Natural killer cell treated with Interleukin-12 subunit alpha and Interleukin-12 subunit beta and Interleukin-15 and Interleukin-18, amount 100 ng/mL, for 72 hours (primary cell): Measurements from ENCODE around the gene SMIM38. TPM values are rescaled to one million over a fixed set of nuclear protein-coding genes. Genes with fewer than 3 reads are reported as not detected.
A peak's percentile ranks its signal among the peaks of the same experiment; 100 is the strongest.

Source experiments
- ATAC-seq, 2 donors: fragments of 150-1000 bp; cut with Tn5 transposase in 1 of 2; sonication (Bioruptor Pico), chemical (Tn5 transposase) in 1 of 2; 2 replicates each; pipeline ENCODE4 v1.10.0; 2021
- DNase-seq: peaks from one replicate; pipeline ENCODE4 v3.0.0; 2022; ENCODE audit warnings: low spot score
- H3K27ac Mint-ChIP-seq, 2 donors: 1 replicate in 1 of 2; 2 replicates in 1 of 2; pipeline ENCODE4 v1.8.0; 2022; ENCODE audit warnings: mixed read lengths in 2 of 2, mild to moderate bottlenecking in 1 of 2, moderate library complexity in 1 of 2
- H3K27me3 Mint-ChIP-seq, 2 donors: 1 replicate in 1 of 2; 2 replicates in 1 of 2; pipeline ENCODE4 v1.8.0; 2022; ENCODE audit warnings: mixed read lengths in 2 of 2
- H3K36me3 Mint-ChIP-seq: one replicate; pipeline ENCODE4 v1.8.0; 2022; ENCODE audit warnings: mixed read lengths
- H3K4me1 Mint-ChIP-seq, 2 donors: 1 replicate in 1 of 2; 2 replicates in 1 of 2; pipeline ENCODE4 v1.8.0; 2022; ENCODE audit warnings: low read depth in 2 of 2, mixed read lengths in 2 of 2, mild to moderate bottlenecking in 1 of 2
- H3K4me3 Mint-ChIP-seq: one replicate; pipeline ENCODE4 v1.8.0; 2022; ENCODE audit warnings: mixed read lengths
- H3K9me3 Mint-ChIP-seq: 2 replicates; pipeline ENCODE4 v1.8.0; 2022; ENCODE audit warnings: mixed read lengths
- total RNA-seq, 2 donors: library from RNA; stranded (reverse); gene quantifications; one replicate each; pipeline ENCODE4 v1.2.3, GENCODE V29; 2022

Gene SMIM38
- total RNA-seq, 2 donors from 2014 or later, result 0.89 TPM; not detected in 1

GRCh38 chr11:69154211-69154913 lies 1.4 kb upstream of the SMIM38 start:
- Mint-ChIP-seq H3K9me3 (no peaks in the 10 kb centered on the region), H3K27me3 (peaks cover 0 to 15% of the 10 kb centered on the region in 2 donors), H3K4me3 (no peak overlapping the region), H3K4me1 (no peaks in the 10 kb centered on the region), H3K27ac (no peak overlapping the region), H3K36me3 (peaks cover 5% of the 10 kb centered on the region)
- ATAC-seq, result no peak
- no peak for DNase-seq

- H3K36me3 Mint-ChIP-seq, result peaks cover 5% of the 10 kb centered on the region
- no peak overlapping the region for H3K4me3 Mint-ChIP-seq
- no peaks in the 10 kb centered on the region for H3K9me3 Mint-ChIP-seq
- H3K27me3 Mint-ChIP-seq, result peaks cover 0 to 17% of the 10 kb centered on the region in 2 donors
- H3K4me1 Mint-ChIP-seq, result no peaks in the 10 kb centered on the region
- ATAC-seq (peak in 1 of 2 donors; percentile 12), DNase-seq (no peak)
- H3K27ac Mint-ChIP-seq, result no peak overlapping the region
Observed at GRCh38 chr11:69154938-69155301, 815 bp upstream of the SMIM38 start.

- no peak for ATAC-seq
- no peaks in the 10 kb centered on the region for H3K4me1 Mint-ChIP-seq
- H3K9me3 Mint-ChIP-seq, result no peaks in the 10 kb centered on the region
- DNase-seq, result no peak
- no peaks in the 10 kb centered on the region for H3K36me3 Mint-ChIP-seq
- peaks cover 0 to 18% of the 10 kb centered on the region in 2 donors for H3K27me3 Mint-ChIP-seq
- H3K27ac Mint-ChIP-seq, result no peak overlapping the region
- H3K4me3 Mint-ChIP-seq, result no peak overlapping the region
Observed at GRCh38 chr11:69156235-69156639, 502 bp downstream of the SMIM38 start.

- no peak for DNase-seq
- H3K4me1 Mint-ChIP-seq, result no peaks in the 10 kb centered on the region
- H3K9me3 Mint-ChIP-seq, result no peaks in the 10 kb centered on the region
- H3K4me3 Mint-ChIP-seq, result no peak overlapping the region
- H3K27ac Mint-ChIP-seq, result no peak overlapping the region
- H3K36me3 Mint-ChIP-seq, result no peaks in the 10 kb centered on the region
- ATAC-seq, result no peak
- peaks cover 0 to 22% of the 10 kb centered on the region in 2 donors for H3K27me3 Mint-ChIP-seq
Observed at GRCh38 chr11:69156673-69157155, 979 bp downstream of the SMIM38 start.

DNA sequence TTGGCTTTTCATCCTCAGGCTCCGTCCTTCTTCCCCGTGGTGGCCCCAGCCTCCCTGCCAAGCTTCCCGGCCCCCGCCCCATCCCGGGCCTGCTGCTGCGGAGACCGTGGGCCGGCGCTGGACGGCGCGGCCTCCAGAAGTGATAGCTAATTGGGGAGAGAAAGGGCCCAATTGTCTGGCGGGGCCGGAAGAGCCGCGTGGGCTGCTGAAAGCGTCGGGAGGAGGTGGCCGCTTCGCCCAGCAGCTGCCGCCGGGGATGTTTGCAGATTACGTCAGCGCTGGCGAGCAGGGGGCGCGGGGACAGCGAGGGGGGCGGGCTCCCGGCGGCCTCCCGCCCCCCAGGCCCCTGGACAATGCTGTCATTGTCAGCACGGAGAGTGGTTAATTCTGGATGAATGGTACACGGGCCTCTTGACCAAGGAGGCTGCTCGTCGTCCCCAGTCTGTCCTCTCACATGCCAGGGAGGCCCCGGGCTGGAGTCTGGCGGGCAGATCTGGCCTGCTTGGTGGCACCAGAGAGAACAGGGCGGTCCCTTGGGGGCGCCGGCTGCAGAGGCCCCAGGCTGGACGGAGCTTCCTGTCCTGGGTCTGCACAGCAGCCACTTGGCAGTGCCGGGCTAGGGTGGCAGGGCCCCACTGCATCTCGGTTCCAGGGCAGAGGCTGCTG lies 1.6 kb downstream of the SMIM38 start:
- Mint-ChIP-seq H3K4me3 (no peak overlapping the region), H3K4me1 (no peaks in the 10 kb centered on the region), H3K36me3 (no peaks in the 10 kb centered on the region), H3K9me3 (no peaks in the 10 kb centered on the region), H3K27me3 (peaks cover 0 to 22% of the 10 kb centered on the region in 2 donors), H3K27ac (no peak overlapping the region)
- ATAC-seq (no peak), DNase-seq (no peak)

DNA sequence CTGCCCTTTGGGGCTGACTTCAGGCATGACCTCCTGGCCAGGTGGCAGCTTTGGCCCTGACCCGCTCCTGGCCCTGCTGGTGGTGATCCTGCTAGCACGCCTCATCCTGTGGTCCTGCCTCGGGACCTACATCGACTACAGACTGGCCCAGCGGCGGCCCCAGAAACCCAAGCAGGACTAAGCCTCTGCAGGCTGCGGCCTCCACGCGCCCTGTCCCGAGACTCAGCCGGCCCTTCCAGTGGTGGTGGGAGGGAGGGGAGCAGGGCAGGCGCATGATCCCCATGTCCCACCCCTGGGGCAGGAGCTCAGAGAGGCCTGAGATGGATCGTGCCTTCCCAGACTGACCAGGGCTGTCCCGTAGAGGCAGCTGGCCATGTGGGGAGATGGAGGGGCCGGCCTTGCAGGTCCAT lies 2.1 kb downstream of the SMIM38 start:
- Mint-ChIP-seq H3K9me3 (no peaks in the 10 kb centered on the region), H3K27ac (no peak overlapping the region), H3K27me3 (peaks cover 4 to 19% of the 10 kb centered on the region in 2 donors), H3K4me3 (no peak overlapping the region), H3K4me1 (no peaks in the 10 kb centered on the region), H3K36me3 (peaks cover 3% of the 10 kb centered on the region)
- no peak for ATAC-seq
- DNase-seq, result no peak

- no peak overlapping the region for H3K27ac Mint-ChIP-seq
- no peaks in the 10 kb centered on the region for H3K4me1 Mint-ChIP-seq
- peaks cover 8 to 17% of the 10 kb centered on the region in 2 donors for H3K27me3 Mint-ChIP-seq
- H3K4me3 Mint-ChIP-seq, result no peak overlapping the region
- DNase-seq, result no peak
- no peak for ATAC-seq
- H3K9me3 Mint-ChIP-seq, result no peaks in the 10 kb centered on the region
- H3K36me3 Mint-ChIP-seq, result peaks cover 5% of the 10 kb centered on the region
Observed at GRCh38 chr11:69158301-69159149, 2.8 kb downstream of the SMIM38 start.

- Mint-ChIP-seq H3K27ac (no peak overlapping the region), H3K9me3 (peaks cover 4% of the 10 kb centered on the region), H3K27me3 (peaks cover 8 to 22% of the 10 kb centered on the region in 2 donors), H3K36me3 (peaks cover 5% of the 10 kb centered on the region), H3K4me3 (no peak overlapping the region), H3K4me1 (no peaks in the 10 kb centered on the region)
- DNase-seq (no peak), ATAC-seq (no peak)
Observed at GRCh38 chr11:69159150-69159852, 3.6 kb downstream of the SMIM38 start.

DNA sequence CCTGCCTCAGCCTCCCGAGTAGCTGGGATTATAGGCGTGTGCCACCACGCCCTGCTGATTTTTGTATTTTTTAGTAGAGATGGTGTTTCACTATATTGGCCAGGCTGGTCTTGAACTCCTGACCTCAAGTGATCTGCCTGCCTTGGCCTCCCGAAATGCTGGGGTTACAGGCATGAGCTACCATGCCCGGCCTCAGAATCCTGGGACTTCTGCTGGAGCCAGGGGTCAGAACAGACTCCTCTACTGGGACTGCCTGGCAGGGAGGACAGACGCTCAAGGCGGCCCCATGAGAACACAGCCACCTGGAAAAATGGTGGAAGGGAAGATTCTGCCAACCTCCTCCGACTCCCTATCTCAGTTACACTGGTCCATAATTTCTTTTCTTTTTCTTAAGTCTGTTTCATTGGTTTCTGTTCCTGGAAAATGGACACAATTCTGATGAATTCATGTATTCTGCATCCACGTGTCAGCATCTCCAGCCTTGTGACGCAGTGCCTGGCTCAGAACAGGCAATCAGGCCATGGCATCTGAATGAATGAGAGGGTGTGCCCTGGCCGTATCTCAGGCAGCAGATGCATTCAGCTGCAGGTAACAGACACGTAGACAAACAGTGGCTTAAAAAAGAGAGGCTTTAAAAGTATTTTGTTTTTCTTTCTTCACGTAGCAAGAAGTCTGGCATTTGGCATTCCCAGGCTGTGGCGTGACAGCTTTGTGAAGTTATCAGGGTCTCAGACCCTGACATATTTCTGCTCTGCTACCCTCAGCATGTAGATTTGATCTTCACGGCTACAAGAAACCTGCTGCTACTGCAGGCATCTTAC lies 4.8 kb downstream of the SMIM38 start:
- ATAC-seq, result no peak
- Mint-ChIP-seq H3K9me3 (peaks cover 4% of the 10 kb centered on the region), H3K27me3 (peaks cover 13 to 25% of the 10 kb centered on the region in 2 donors), H3K4me3 (no peak overlapping the region), H3K4me1 (no peaks in the 10 kb centered on the region), H3K27ac (no peak overlapping the region), H3K36me3 (peaks cover 5% of the 10 kb centered on the region)
- DNase-seq, result no peak

DNA sequence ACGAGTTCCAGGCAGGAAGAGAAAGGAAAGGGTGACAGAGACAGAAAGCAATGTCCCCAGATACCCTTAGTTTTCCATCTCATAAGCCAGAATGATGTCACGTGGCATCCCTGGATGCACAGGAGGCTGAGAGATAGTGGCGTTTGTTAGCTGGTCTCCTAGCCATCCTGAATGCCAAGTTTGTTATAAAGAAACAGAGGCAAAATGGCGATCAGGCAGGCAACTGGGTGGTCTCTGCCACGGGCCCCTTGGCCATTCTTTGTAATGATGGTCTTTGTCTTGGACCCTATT lies 5.3 kb downstream of the SMIM38 start:
- Mint-ChIP-seq H3K36me3 (peaks cover 5% of the 10 kb centered on the region), H3K4me1 (no peaks in the 10 kb centered on the region), H3K9me3 (peaks cover 4% of the 10 kb centered on the region), H3K27ac (no peak overlapping the region), H3K27me3 (peaks cover 15 to 24% of the 10 kb centered on the region in 2 donors), H3K4me3 (no peak overlapping the region)
- DNase-seq, result no peak
- ATAC-seq, result no peak

DNA sequence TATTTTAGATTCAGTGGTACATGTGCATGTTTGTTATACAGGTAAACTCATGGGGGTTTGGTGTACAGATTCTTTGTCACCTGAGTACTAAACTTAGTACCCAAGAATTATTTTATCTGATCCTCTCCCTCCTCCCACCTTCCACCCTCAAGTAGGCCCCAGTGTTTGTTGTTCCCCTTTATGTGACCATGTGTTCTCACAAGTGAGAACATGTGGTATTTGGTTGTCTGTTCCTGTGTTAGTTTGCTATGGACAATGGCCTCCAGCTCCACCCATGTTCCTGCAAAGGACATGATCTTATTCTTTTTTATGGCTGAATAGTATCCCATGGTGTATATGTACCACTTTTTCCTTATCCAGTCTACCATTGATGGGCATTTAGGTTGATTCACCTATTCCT lies 6.8 kb downstream of the SMIM38 start:
- DNase-seq, result no peak
- H3K4me3 Mint-ChIP-seq, result no peak overlapping the region

DNA sequence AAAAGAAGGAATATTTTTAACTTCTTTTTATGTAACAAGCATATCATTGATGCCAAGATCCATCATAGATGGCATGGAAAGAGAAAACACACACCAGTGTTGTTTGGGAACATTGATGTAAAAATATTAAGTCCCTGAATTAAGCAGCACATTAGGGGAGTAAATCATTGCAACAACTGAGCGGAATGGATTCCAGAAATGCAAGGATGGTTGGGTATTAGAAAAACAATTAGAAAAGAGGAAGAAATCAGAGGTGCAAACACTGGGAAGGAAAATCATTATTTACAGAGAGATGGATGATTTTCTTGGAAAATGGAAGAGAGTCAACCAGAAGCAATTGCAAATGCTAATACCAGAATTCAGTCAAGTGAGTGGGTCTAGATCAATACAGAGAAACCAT lies 8.1 kb downstream of the SMIM38 start:
- H3K36me3 Mint-ChIP-seq, result peaks cover 5% of the 10 kb centered on the region
- no peak overlapping the region for H3K4me3 Mint-ChIP-seq

More for the DNA sequence above, 6.8 kb downstream of the SMIM38 start:
- H3K27ac Mint-ChIP-seq, result no peak overlapping the region
- H3K9me3 Mint-ChIP-seq, result peaks cover 4% of the 10 kb centered on the region
- no peak for ATAC-seq
- H3K27me3 Mint-ChIP-seq, result peaks cover 19 to 23% of the 10 kb centered on the region in 2 donors
- peaks cover 4 to 5% of the 10 kb centered on the region in 2 donors for H3K4me1 Mint-ChIP-seq
- H3K36me3 Mint-ChIP-seq, result peaks cover 5% of the 10 kb centered on the region

GRCh38 chr11:69164824-69165223 lies 9.1 kb downstream of the SMIM38 start:
- DNase-seq (no peak), ATAC-seq (no peak)
- H3K4me1 Mint-ChIP-seq, result peaks cover 4 to 5% of the 10 kb centered on the region in 2 donors
- H3K36me3 Mint-ChIP-seq, result peaks cover 5% of the 10 kb centered on the region
- no peak overlapping the region for H3K27ac Mint-ChIP-seq
- H3K9me3 Mint-ChIP-seq, result peaks cover 4% of the 10 kb centered on the region
- peaks cover 24 to 25% of the 10 kb centered on the region in 2 donors for H3K27me3 Mint-ChIP-seq
- H3K4me3 Mint-ChIP-seq, result no peak overlapping the region

More for the DNA sequence above, 8.1 kb downstream of the SMIM38 start:
- ATAC-seq (no peak), DNase-seq (no peak)
- peaks cover 4% of the 10 kb centered on the region for H3K9me3 Mint-ChIP-seq
- H3K27ac Mint-ChIP-seq, result no peak overlapping the region
- peaks cover 24 to 28% of the 10 kb centered on the region in 2 donors for H3K27me3 Mint-ChIP-seq
- H3K4me1 Mint-ChIP-seq, result peaks cover 4 to 5% of the 10 kb centered on the region in 2 donors
